ENCODE results near the gene CHST6.
"Not testable (repeated sequence)": the region's sequence is repeated elsewhere in the genome, so short reads cannot be mapped to it uniquely, and the experiment has no call there.

The CHST6 gene

DNA sequence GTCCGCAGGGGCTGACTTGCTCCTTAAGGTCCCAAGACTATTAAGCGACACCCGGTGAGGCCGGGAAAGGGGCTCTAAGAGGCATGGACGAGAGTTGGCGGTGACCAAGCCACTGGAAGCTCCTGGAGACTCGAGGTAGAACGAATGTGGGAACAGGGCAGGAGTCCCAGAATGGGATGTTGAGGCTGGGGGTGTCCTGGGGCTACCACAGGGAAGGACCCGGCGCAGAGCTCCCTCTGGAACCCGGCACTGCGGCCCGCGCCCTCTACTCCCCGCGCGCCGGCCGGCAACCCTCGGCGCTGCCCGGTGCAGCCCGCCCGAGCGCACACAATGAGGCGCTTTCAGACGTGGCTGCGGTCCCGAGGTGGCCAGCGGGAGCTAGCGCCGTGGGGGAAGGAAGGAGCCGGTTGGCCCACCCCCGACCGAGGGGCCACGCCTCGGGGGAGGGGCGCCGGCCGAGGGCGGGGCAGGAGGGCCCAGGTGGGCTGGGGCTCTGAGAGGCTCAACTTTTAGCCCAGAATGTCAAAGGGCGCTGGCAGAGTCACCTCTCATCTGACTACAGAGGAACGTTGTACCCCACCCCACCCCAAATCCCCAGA, at the start of gene CHST6:
Gene CHST6, minus strand, starts transcription at position 366 of the 599 bp plus-strand sequence. CDS start 15,613 bp downstream, outside the sequence.
- no peak for DNase-seq

DNA sequence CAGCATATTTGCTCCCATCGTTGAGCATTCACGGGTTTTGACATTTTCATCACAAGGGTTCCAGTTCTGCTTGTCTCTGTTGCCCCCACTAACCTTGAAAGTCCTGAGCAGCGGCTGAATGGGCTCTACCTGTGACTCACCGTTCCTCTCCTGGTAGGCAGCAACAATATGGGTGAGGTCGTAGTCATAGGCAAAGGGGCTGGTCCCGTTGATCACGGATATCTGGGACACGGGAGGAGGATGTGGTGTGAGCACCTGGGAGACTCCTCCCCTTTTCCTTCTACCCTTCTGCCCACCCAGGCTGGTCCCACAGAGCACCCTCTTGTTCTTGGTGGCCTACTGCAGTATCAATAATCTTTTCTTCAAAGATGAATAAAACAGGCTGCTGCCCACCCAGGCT, 47.2 kb upstream of the CHST6 start:
- not testable (repeated sequence) for DNase-seq

- DNase-seq = no peak
These were observed 46.0 kb upstream of the CHST6 start for GRCh38 chr16:75541236-75541635.

GRCh38 chr16:75538882-75539565, 43.8 kb upstream of the CHST6 start:
- DNase-seq = not testable (repeated sequence)

- DNase-seq = no peak
These were observed 42.5 kb upstream of the CHST6 start for GRCh38 chr16:75537776-75538175.

- no peak for DNase-seq
These were observed 40.7 kb upstream of the CHST6 start, which contains the start of gene CHST5 for GRCh38 chr16:75535901-75536300. Gene CHST5 (minus strand): TSS chr16:75536108. CDS start chr16:75530384, 5,724 bp downstream.

- DNase-seq = no peak
These were observed 40.1 kb upstream of the CHST6 start for GRCh38 chr16:75535211-75535843.

DNA sequence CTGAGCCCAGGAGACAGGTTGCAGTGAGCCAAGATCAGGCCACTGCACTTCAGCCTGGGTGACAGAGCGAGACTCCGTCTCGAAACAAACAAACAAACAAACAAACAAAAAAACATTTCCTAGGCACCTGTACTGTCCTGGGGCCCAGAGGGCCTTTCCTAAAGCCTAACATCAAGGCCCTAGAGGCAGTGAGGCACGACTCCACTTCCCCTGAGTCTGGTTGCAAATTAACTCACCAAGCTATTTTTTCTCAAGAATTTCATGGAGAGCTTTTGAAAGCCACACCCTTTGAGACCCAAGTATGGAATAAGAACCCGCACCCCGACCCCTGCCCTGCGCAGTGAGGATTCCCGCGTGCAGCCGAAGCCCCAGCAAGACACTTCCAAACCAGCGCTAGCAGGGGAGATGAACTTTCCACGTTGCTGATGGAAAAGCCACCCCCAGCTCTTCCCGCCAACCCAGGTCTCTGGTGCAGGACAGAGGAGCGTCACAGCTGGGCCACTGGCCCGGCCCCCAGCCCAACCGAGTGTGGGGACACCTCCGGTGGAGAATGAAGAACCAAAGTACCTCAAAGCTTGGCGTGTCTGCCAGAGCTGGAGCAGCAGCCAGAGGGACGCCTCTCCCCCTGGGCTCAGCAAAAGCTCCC, 39.4 kb upstream of the CHST6 start:
- no peak for DNase-seq

DNA sequence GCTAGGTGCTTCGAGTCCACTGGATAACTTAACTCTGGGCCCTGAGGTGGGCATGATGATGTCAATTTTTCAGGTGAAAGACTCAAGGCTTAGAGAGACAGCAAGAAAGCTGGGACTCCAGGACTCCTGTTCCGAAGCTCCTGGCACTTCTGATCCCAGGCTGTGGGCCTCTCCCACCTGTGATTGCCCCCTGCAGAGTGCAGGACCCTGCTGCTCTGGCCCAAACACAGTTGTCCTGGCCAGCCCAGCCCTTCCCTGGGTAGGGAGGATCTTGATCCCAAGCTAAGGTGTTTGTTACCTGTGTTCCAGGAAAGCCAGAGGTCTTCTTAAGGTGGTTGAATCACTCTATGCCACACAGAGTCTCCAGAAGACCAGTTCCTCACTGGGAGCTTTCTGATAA, 37.5 kb upstream of the CHST6 start:
- DNase-seq = no peak

DNA sequence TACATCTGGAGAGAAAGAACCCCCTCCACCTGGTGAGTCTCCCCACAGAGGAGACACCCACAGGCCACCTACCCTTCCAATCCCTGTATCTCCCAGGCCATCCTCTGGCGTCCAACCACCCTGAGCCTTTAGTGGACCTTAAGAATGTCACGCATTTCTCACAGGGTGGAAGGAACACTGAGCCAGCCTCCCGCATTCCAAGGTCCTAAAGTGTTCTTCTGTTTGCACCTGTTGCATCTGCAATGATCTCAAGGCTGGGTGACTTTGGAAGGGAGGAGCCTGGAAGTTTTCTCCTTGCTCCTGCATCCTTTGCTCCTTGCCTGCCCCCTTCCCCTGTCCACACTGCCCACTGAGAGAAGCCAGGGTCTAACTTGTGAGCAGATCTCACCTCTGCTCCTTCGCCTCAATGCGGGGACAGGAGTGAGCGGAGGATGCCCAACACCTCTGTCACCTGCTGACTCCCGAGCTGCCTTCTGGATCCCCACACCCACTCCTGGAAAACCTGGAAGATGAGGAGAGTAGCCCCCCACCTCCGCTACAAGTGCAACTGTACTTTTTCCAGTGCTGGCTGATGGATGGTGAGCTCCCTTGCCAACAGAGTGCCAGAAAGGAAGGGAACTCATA, 37.0 kb upstream of the CHST6 start:
- DNase-seq = no peak

DNA sequence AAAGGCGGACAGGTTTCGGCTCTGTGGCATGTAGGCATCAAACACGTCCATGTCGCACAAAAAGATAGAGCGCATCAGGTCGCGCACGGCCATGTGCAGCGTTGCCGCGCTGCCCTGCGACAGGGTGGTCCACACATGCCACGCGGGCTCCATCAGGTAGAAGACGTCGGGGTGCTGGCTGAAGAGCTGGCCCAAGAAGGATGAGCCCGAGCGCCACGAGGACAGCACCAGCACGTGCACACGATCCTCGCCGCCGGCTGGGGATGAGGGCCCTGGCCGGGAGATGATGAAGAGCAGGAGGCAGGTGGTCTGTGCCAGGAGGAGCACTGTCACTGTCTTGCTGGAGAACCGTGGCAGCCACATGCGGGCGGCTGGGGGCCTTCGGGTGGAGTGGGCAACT, 34.7 kb upstream of the CHST6 start:
- DNase-seq = no peak

- DNase-seq = no peak
These were observed 34.0 kb upstream of the CHST6 start for GRCh38 chr16:75529056-75529905.

DNA sequence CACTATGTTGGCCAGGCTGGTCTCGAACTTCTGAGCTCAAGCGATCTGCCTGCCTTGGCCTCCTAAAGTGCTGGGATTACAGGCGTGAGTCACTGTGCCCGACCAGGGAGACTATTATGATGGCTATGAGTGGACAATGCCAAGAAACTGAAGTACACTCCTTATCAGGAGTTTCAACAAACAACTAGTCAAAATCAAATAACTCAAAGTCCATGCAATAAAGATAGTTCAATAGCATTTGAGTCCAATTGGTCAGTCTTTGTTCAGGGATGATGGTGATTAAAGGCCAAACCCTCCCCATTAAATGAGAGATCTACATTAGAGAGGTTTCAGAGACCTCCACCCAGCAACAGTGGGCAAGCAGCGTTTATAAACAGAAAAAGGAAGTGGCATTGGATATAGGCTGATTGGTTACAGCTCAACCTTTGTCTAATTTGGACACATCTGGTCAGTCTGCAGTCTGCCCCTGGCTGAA, 32.6 kb upstream of the CHST6 start:
- DNase-seq = no peak

- no peak for DNase-seq
These were observed 31.0 kb upstream of the CHST6 start for GRCh38 chr16:75526032-75526790.

GRCh38 chr16:75519175-75519574, 23.9 kb upstream of the CHST6 start:
- no peak for DNase-seq

DNA sequence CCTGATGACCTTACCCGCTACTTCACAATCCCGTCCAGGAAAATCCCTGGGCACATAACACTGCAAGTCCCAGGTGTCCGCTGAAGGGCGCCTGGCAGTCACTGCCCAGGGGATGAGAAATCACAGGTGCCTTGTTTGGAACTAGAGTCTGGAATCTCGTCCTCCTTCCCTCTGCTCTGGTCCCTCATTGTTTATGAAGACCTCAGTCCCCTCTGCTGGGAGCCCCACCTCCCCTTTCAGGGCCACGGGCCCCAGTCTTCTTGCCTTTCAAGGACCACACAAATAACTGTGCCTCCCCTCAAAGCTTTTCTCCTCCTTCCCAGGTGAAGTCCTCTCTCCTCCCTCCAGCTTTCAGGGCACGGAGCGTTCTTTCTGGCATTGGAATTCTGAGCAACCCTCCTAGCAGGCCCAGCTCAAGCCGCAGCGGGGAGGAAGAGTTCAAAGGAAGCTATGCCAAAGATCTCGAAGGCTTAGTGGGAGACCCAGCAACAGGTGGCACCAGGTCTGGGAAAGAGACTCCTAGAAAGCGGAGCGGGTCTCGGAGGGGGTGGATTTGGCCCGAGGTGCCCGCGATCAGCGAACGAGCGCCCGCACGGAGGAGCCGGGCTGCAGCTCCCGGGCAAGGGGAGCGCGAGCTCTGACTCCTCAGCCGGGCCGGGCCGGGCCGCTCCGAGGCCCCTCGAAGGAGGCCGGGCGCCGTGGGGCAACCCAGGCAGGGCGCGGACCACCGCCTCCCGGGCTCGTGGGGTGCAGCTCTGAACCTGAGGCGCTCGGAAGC, 21.1 kb upstream of the CHST6 start:
- DNase-seq = not testable (repeated sequence)

DNA sequence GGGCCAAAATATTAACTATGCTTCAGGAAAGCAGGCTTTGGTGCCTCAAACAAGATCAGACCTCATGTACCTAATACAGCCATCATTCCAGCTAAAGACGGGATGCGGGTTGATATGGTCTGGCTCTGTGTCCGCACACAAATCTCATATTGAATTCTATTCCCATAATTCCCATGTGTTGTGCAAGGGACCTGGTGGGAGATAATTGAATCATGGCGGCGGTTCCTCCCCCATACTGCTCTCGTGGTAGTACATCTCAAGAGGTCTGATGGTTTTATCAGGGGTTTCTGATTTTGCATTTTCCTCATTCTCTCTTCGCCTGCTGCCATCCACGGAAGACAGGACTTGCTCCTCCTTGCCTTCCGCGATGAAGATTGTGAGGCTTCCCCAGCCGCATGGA, 19.1 kb upstream of the CHST6 start:
- no peak for DNase-seq

DNA sequence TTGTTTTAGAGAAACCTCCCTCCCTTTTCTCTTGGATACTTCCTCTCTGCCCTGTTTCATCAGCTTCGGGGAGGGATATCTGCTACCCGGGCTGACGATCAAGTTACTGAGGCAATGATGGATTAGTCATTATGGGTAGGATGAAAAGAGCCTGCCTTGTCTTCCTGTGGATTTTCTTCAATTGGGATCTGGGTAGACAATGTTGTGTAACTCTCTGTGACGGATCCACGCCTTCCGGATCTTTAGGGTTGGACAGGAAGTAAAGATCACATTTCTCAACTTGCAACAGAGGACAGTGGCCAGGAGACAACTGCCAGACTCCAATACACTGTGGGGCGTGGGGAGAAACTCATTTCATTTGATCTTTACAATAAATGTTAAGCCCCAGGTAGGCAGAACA, 11.3 kb upstream of the CHST6 start:
- DNase-seq = no peak

GRCh38 chr16:75506107-75506506, 10.9 kb upstream of the CHST6 start:
- DNase-seq = no peak

DNA sequence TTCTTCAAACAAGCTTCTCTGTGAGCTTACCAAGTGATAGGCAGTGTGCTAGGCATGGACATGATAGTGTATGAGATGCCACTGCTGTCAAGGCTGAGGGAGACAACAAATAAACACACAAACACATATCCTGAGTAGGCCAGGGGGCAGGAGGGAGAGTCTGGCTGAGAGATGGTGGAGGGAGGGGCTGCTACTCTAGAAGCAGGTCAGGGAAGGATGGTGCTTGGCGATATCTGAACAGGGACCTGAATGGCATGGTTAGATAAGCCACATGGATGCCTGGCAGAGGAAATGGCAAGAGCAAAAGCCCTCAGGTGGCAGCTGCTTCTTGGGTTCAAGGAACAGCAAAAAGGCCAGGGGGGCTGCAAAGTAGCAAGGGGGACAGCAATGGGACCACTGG, 8.6 kb upstream of the CHST6 start:
- no peak for DNase-seq
